NCI-H748 (cell line): ENCODE data around the gene PLA2G2F.
"Not testable (repeated sequence)": the region's sequence is repeated elsewhere in the genome, so short reads cannot be mapped to it uniquely, and the experiment has no call there.

ENCODE experiments used
- DNase-seq: peaks from one replicate; lab custom pipeline; 2025; ENCODE audit not compliant: unreplicated experiment; lab: John Stamatoyannopoulos, UW

Gene PLA2G2F

GRCh38 chr1:20112279-20113000 lies 26.7 kb upstream of the PLA2G2F start:
- no peak for DNase-seq

- no peak for DNase-seq
These were observed 25.0 kb upstream of the PLA2G2F start for GRCh38 chr1:20114021-20114648.

- no peak for DNase-seq
These were observed 23.6 kb upstream of the PLA2G2F start for GRCh38 chr1:20115479-20115878.

- no peak for DNase-seq
These were observed 23.2 kb upstream of the PLA2G2F start for GRCh38 chr1:20115916-20116315.

- no peak for DNase-seq
These were observed 21.9 kb upstream of the PLA2G2F start for GRCh38 chr1:20117236-20117635.

GRCh38 chr1:20119347-20119746 lies 19.8 kb upstream of the PLA2G2F start, which contains the start of gene PLA2G2D:
Gene PLA2G2D (minus strand): TSS chr1:20119536. CDS start chr1:20119498, 38 bp downstream.
- no peak for DNase-seq

DNA sequence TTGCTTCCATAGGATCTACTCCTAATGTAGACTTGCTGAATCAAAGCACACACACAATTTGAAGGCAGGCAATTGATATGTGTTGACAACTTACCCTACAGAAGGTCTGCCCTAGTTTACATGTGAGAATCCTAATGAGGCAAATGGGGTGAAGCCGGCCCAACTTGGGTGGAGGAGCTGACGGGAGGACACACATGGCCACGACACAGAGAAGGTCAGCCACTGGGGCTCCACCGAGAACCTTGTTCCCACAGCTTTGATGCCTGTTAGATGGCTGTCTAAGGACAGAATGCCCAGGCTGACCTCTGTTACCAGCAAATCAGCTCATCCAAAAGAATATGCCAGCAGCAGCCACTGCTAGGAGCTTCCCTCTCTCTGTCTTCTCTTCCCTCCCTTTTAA lies 18.3 kb upstream of the PLA2G2F start:
- no peak for DNase-seq

- no peak for DNase-seq
These were observed 15.2 kb upstream of the PLA2G2F start for GRCh38 chr1:20123722-20124455.

DNA sequence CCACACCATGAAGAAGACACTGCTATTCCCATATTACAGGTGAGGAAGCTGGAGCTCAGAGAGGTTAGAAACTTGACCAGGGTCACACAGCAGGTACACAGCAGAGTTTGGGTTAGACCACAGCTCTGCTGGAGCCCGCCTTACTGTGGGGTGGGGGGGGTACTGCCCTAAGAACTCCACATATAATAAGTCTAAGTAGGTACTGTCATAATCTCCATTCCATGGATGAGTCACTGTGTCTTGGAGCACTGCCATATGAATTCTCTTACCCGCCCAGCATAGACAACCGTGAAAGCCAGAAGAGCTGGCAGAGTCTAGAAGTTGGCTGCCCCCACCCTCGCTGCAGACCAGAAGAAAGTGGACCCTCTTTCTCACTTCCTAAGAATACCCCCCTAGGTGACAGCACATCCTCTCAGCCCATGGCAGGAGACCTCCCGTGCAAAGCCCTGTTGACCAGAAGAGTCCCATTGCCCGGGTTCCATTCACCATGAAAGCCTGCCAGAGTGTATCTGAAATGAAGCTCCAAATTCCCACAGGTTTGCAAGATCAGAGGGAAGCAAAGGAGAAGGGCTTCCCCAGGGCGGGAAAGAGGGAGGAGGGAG lies 14.6 kb upstream of the PLA2G2F start:
- DNase-seq: no peak

GRCh38 chr1:20125100-20125499 lies 14.0 kb upstream of the PLA2G2F start:
- DNase-seq: no peak

DNA sequence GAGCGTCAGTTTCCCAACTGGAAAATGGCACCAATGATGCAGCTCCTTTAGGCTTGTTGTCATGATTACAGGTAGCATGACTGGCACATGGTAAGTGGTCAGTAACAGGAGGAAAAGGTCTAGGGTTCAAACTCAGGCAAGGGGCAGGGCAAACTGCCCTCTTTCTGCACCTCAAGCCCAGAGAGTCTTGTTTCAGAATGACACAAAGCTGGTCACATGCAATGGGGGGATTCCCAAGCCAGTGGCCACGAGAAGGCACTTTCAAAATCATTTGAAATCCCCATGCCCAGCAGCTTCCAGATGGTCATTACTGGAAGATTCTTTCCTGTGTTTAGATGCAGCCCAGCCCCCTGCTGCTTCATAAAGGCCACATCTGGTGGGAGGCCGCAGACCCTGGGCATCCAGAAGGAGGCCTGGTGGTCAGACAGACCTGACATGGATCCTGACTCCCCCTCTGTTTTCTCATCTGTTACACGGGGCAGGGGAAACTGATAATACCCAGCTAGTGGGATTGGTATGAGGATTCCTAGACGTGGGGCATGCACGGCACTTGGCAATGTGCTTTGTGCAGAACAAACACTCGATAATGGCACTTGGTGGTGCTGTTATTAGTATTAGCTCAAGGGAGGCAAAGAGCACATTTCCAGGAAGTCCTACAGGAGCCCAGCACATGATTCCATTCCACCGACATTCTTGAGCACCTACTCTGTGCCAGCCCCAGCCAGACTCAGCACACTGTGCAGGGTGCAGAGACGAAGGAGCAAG lies 12.9 kb upstream of the PLA2G2F start:
- DNase-seq: no peak

- DNase-seq: no peak
These were observed 12.2 kb upstream of the PLA2G2F start for GRCh38 chr1:20126806-20127440.

DNA sequence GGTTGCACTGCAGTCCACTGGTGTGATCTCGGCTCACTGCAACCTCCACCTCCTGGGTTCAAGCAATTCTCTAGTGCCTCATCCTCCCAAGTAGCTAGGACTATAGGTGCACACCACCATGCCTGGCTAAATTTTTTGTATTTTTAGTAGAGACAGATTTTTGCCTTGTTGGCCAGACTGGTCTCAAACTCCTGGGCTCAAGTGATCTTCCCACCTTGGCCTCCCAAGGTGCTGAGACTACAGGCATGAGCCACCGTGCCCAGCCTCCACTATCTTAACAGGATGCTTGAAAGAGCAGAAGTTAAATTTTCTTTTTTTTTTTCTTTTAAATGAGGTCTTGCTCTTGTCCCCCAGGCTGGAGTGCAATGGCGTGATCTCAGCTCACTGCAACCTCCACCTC lies 8.6 kb upstream of the PLA2G2F start:
- not testable (repeated sequence) for DNase-seq

DNA sequence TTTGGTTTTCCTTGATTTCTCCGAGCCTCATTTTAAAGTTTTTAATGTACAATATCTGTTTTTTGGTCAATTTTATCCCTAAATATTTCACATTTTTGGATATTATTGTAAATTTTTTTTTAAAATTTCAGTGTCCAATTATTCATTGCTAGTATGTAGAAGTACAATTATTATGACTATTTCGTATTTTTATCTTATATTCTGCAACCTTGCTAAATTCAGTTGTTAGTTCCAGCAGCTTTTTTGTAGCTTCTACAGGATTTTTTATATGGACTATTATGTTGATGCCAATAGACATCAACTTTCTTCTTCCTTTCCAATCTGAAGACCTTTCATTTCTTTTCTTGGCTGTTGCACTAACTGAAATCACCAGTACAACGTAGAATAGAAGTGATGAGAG lies 4.1 kb upstream of the PLA2G2F start:
- DNase-seq: no peak

- no peak for DNase-seq
These were observed 2.9 kb upstream of the PLA2G2F start for GRCh38 chr1:20136249-20136648.

- DNase-seq: no peak
These were observed 2.1 kb upstream of the PLA2G2F start for GRCh38 chr1:20137055-20137454.

- DNase-seq: no peak
These were observed 1.5 kb upstream of the PLA2G2F start for GRCh38 chr1:20137604-20138003.

DNA sequence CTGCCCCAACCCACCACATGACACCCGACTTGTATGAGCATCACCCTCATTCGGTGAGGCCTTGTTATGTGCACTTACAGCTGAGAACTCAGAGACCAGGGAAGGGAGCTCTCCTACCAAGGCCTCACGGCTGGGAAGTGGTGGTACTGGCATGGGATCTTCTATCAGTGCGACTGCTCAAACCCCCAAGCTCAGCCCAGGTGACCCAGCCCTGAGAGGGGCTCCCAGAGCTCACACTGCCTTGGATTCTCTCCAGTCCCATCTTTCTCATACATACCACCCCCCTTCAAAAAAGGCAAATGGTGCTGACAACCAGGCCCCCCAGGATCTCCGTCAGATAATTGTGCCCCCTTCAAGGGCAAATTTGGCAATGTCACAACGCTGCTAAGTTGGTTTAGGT lies 777 bp upstream of the PLA2G2F start:
- DNase-seq: no peak

- DNase-seq: no peak
These were observed 871 bp downstream of the PLA2G2F start for GRCh38 chr1:20139776-20140612.

DNA sequence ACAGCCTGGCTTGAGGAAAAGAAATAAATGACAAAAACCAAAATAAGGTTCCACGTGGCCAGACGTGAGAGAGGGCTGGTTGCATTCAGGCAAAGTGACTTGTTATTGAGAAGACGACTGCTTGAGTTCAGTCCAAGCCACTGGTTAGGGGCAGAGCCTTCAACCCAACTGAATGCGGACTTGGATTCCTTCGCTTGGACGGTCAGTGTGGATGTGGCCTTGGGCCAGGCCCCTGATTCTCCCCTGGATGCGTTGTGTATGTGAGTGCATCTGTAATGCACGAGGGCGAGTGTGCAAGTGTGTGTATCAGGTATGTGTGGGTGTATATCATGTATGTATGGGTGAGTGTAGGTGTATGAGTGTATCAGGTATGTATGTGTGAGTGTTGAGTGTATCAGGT lies 1.9 kb downstream of the PLA2G2F start:
- no peak for DNase-seq
